ELR (cell line): Measurements from ENCODE around the gene BCAS3.
A peak's percentile ranks its signal among the peaks of the same experiment; 100 is the strongest.
"Not testable (repeated sequence)": the region's sequence is repeated elsewhere in the genome, so short reads cannot be mapped to it uniquely, and the experiment has no call there.

Experiments
- DNase-seq: peaks from one replicate; pipeline ENCODE4 v3.0.0-alpha.2; 2015; ENCODE audit warnings: low read depth

Gene BCAS3

DNA sequence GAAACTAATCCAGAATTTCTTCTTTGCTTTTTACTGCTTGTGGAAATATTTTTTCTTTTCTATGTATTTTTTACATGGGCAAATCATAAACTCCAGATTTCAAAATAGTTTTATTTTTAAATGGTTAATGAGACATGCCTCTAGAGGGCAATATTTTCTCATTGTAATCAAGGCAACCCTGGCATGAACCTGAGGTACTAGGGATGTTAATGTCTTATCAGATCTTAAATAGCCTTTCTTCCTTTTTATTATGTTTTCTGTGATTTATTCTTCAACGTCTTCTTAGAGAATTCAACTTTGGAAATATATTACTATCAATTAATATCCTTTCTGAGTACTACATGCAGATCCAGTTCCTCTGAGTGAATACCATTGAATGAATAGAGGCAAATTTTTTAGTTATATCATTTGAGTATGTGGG is 324.7 kb downstream of the BCAS3 start:
- DNase-seq, result peak; percentile 80

DNA sequence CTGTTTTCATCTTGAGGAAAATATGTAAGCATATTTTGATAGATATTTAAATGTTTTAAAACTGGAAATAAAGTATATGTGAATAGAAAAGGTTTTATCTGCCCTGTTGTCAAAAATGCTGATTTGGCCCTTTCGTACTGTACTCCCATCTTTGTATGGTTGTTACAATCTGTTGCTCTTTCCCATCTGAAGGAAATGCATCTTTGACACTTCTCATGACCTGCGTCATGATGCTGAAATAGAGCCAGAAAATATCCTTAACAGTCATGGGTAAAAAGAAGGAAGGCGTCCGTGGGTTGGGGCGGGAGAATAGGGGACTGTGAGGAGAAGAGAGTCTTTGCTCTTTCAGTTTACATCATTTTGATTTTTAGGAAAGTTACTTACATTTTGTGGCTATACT is 327.7 kb downstream of the BCAS3 start:
- no peak for DNase-seq

DNA sequence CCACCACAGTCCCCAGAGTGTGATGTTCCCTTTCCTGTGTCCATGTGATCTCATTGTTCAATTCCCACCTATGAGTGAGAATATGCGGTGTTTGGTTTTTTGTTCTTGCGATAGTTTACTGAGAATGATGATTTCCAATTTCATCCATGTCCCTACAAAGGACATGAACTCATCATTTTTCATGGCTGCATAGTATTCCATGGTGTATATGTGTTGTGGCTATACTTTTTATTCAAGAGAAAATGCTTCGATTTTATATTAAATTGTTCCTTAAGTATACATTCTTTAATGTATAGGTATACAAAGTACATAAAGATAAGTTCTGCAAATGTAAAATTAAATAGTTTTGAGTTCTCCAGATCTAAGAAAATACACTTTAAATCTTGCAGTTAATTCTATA is 328.3 kb downstream of the BCAS3 start:
- not testable (repeated sequence) for DNase-seq

DNA sequence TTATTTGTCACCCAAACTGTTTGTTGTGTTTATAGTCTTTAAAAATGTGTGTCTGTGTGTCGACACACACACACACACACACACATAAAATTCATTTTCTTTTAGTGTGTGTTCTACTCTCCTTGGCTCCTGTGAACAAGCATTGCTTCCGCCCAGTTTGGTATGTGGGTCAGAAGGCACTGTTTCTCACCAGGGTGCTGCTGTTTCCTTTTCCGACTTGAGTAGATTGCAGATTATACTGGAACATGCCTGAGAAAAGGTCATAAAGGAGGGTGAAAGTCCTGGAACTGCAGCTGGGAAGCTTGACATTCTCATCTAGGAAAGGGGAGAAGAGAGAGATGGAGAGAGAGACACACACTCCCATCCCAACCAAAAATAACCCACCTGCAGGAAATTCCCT is 330.3 kb downstream of the BCAS3 start:
- DNase-seq, result no peak

DNA sequence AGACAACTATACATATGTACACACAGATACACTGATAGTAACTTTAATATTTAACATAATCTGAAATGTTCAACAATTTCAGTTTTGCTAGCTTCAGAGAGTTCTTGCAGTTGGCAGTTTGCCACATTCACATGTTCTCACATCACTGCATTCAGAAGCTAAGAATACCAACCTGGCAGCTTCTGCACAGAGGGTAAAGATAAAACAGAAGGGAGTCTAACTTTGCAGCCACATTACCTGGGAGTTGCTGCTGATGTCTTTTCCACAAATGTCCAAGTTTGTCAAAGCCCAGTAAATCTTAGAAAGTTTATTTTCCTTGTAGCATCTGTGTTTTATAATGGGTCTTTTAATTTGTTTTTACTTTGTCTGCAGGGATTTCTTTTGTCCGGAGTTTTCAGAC is 332.0 kb downstream of the BCAS3 start:
- no peak for DNase-seq

DNA sequence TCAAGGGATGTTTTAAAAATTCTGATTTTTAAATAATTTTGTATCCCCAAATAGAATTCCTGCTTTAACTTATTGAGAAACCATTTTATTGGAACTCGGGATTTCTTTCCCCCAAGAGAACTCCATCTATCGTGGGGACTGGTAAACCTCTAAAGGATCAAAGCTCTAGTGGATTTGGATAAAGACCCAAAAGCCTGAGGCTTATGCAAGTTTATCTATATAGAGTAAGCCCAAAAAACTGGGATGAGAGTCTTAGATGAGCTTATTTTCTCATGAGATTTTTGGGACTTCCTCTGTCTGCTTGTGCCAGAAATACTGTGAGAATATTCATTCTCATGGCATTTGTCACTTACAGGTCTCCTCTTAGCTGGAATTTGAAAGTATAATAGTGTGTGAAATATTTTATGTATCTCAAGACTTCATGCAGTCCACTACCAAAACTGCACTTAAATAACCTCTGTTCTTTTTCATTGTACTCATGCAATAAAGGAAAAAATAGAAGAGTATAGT is 333.1 kb downstream of the BCAS3 start:
- no peak for DNase-seq

DNA sequence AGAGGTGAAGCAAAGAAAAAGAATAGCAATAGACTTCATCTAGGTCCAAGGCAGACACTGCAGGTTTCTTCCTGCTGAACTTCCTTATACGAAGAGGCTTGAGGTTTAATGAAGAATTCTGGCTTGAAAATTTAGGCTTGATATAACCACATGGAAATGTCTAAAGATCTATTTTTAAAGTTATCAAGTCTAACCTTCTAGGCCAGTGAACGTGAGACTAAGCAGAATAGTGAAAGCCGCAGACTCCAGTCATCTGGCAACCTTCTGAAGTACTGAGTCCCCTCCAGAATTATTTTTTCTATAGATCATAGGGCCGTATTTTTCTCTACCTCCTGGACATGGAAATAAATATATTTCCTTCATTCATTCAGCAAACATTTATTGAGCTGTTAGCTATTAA is 333.6 kb downstream of the BCAS3 start:
- no peak for DNase-seq

DNA sequence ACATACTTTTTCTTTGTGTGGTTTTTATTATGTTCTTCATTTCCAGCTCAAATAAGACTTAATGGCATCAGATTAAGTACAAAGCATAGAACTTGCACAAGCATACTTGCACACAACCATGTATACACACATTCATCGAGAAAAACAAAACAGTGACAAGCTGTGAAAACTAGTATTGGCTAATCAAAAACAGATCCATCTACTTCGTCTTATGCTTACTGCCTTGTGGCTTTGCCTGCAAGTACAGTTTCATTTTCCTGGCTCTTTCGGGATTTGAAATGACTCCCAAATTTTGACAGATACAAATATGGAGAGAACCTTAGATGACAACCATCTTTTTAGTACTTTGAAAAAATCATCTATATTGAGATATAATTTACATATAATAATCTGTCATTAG is 338.3 kb downstream of the BCAS3 start:
- DNase-seq, result no peak

DNA sequence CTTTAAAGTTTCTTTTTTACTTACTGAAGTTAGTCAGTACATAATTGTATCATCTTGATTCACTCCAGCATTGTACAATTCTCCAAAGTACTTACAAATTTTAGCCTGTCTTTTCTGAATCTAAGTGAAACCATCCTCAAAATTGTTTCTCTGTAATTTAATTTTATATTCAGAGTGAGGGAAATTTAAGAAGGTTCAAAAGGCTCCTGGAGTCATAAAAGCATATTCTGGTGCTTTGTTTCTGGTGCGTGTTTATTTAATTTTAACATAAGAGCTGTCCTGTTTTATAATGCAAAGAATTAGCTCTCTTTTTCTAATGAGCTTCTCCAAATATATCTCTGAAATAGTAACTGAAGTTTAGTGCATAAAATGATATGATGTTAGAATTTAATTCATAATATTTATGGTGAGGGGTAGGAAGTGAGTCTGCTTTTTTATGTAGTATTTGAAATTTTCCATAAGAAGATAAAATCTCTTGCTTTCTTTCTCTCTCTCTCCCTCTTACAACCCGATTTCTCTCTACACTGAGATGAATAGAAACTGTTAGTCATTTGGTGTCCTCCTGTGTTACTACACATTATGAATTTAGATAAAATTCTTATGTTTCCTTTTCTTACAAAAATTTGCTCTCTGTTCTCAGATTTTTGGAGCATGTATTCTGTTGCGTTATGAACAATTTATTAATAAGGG is 339.8 kb downstream of the BCAS3 start:
- no peak for DNase-seq

DNA sequence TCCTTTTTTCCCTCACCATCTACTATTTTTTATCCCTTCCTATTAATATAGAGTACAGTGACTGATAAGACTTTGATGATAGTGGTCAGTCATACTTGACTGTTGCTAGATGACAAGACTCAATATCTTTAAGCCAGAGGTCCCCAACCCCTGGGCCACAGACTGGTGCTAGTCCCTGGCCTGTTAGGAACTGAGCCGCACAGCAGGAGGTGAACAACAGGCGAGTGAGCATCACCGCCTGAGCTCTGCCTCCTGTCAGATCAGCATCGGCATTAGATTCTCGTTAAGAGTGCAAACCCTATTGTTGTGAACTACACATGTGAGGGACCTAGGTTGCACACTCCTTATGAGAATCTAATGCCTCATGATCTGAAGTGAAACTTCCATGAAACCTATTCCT is 341.3 kb downstream of the BCAS3 start:
- DNase-seq, result no peak

DNA sequence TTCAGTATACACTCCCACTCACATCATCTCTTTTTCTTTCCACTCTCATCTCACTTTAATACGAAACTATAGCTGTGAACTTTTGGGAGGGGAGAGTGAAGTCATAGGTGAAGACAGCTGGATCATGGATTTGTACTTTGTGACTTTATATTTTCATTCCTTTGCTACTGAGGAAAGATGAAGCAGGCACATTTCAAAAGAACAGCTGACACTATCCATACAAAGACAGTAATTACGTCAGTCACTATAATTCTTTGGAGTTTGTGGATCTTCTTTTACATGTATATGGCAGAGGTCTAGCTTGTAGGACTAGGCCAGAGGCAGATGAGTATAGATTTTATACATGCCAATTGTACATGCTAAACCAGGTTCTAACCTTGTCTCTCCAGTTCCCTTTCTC is 346.3 kb downstream of the BCAS3 start:
- no peak for DNase-seq

DNA sequence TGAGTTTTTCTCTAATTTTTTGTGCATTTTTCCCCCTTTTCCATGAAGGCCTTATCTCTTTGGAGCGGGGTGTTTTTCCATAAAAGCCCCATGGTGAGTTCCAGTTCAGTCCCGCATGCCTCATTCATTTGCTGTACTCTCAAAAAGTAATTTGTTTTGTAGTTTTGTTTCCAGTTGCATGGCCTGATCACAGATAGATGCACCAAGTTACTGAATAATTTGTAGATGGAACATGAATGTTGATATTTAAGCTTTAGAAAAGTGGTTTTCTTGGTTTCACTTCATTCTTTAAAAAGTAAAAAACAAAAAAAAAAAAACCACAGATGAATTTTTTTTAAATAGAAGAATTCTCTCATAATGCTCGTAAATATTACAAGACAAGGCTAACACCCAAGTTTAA is 349.2 kb downstream of the BCAS3 start:
- no peak for DNase-seq

DNA sequence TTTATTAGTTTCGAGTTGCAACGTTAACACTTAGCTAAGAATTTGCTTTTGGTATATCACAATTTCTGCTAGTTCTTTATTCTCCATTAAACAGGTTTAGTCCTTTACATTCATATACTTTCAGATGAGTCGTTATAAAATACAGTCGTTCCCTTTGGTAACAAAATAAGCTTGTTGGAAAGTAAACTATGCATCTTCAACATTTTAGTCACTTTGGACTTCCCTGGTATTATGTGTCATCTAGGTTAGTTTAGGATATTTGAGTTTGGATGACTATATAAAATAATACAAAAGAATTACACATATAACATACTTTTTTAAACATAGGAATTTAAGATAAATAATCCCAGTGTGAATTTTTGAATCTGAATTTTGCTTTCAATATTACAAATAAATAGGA is 351.5 kb downstream of the BCAS3 start:
- DNase-seq, result peak; percentile 8

DNA sequence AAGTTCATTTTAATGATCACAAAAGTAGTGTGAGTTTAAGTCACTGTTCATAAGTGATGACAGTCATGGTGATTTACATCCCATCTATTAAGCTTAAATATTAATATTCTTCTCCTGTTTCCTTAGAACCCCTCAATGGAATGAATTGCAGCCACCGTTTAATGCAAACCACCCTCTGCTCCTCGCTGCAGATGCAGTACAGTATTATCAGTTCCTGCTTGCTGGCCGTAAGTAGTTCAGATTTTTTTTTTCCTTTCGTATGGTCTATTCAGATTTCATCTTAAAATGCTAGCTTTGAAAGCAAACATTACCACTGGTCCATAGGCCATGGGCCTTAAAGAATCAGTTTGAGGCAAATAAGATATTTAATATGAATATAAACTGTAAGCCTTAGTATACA is 363.0 kb downstream of the BCAS3 start:
- DNase-seq, result no peak

DNA sequence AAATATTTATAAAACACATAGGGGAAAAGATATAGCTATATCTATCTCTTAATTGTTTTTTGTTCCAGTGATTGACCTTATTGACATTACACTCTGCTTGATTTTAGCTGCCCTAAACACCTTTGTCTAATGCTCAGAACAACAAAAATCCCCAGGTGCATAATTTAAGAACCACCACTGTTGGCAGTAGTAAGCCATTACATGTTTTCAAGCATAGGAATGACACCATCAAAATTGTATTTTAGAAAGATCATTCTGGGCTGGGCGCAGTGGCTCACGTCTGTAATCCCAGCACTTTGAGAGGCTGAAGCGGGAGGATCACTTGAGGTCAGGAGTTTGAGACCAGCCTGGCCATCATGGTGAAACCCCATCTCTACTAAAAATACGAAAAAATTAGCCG is 364.7 kb downstream of the BCAS3 start:
- not testable (repeated sequence) for DNase-seq

DNA sequence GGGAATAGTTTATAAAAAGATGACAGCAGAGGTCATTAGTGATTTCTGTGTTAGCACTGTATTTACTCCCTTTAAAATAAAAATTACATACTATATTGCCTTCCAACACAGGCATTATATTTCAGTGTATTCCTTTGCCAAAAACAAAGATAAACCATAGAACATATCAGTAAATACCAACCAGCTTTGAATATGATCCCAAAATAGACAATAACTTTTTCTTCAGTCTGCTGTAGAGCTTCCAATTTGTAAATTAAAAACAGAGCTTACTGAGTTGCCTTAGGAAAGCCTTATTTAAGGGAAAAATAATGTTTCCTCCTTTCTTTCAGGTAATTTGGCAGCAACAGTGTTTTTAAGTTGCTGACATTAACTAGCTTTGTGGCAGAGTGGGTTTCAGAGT is 369.9 kb downstream of the BCAS3 start:
- no peak for DNase-seq

DNA sequence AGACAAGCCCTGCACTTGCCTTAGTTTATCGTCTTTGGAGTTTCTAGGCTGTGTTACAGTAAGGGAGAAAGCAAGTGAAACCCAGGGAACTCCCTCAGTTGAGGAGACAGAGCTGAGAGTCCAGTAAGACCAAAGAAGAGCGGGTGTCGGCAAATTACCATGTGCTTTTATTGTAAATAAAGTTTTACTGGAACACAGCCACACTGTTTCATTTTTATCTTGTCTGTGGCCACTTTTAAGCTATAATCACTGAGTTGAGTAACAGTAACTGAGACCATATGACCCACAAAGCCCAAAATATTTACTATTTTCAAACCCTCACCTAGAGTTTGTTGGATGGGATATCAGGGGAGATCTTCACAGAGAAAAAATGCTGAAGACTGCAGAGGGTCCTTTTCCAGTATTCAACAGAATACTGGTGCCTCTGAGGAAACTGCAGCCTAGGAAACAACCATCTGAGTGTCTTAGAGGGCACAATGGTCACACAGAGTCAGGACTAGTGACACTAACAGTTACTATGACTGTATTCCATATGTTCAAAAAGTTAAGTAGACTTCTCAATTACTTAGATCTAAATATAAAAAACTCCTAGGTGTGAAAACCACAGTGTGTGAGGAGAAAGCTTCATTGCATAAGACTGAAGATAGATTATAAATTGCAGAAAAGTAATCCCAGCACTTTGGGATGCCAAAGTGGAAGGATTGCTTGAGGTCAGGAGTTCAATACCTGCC is 370.9 kb downstream of the BCAS3 start:
- DNase-seq, result no peak

DNA sequence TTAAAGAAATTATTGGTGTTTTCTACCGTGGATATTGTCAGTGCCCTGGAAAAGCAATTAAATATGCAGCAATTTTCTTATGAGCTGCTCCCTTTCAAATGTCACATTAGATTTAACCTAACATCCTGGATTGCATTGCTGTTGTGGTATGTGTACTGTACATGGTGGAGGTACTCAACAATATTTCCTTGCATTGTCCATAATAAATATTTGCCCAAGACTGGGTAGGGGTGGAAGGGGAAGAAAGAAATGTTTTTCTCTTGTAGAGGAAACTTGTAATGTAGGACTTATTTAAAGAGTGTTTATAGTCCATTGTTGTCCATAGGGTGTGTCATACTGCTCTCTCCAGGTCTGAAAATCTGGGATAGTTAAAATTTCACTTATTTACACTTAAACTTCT is 375.8 kb downstream of the BCAS3 start:
- DNase-seq, result no peak

DNA sequence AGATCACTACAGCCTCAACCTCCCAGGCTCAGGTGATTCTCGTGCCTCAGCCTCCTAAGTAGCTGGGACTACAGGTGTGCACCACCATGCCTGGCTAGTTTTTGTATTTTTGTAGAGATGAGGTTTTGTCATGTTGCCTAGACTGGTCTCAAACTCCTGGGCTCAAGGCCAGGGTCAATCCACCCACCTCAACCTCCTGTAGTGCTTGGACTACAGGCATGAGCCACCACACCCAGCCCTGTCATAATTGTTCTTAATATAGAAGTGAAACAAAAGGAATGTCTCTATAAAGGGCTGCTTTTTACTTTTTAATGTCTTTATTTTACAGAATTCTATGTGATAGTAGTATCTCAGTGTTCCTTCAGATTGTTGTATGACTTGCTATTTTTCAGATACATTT is 376.8 kb downstream of the BCAS3 start:
- no peak for DNase-seq

DNA sequence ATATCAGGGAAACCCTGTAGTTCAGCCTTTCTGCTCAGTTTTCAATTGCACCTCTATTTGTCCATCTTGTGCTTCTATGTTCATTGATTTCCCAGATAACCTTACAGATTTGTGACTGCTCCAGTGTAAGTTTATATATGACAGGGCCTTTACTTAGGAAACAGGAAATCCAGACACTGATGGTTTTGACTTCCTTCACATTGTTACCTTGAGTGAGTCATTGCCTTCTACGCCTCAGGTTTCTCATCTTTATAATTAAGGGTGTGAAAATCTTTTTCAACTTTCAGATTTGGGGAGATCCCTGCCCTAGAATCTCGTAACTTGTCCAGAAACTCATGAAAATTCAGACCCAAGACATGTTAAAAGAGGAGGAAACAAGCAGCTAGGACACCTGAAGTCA is 379.6 kb downstream of the BCAS3 start:
- peak; percentile 17 for DNase-seq

DNA sequence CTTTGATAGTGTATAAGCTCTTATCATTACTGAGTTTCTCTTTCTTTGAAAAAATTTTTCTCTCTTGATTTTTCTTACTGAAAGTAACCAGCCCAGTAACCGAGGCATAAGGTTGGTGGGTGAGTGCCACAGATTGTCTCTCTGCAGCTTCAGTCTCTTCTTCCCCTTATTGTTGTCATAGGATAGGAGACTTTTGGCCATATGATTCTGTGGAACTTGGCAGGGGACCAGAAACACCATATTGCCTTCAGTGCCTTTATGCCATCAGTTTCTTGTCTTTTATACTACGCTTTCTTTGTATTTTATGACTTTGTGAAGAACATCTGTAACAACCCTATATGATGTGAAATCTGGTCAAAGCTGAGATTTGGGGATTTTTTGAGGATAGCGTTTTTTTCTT is 380.4 kb downstream of the BCAS3 start:
- DNase-seq, result no peak

DNA sequence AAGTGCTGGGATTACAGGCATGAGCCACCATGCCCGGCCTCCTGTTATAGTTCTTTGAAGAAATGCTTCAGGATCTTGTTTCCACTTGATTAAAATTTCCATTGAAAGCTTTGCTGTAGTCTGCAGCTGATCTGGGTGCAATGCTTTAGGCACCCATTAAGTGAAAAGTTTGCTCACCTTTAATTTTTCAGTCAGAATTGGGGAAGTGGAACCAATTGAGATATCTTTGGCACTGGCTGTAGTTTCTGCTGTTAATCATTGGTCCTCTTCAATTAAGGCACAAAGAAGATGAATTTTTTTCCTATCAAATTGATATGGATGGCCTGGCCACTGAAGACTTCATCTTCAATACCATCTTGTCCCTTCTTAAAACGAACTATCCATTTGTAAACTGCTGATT is 385.9 kb downstream of the BCAS3 start:
- DNase-seq, result no peak

DNA sequence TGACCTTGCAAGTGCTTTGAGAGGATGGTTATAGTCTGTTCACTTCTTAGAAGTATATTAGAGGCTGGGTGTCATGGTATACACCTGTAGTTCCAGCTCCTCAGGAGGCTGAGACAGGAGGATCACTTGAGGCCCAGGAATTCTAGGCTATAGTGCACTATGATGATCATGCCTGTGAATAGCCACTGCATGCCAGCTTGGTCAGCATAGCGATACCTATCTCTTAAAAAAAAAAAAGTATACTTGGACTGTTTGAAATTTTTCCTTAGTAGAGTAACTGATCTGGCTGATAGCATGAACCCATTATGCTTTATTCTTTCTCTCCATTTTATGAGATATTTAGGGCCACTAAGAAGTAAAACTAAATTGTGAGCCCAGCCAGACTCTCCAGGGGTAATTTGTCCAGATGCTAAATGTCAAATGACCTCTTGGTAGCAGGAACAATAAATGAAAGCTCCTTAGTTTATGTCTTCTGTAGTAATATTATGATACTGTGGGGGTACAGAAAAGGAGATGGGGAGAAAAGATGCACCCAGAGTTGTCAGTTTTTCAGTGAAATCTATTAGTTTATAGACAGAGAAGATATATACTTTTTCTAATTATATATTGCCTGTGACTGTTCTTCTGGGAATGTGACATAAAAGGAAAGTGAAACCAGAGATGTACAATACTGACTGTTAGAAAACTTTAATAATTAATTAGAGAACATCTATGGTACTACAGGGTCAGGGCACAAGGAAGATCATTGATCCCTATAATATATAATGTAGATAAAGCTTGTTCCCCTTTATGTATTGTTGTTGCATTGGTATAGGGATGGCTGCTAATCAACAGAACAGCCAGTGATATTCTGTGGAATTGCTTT is 386.7 kb downstream of the BCAS3 start:
- DNase-seq, result peak; percentile 26
